ENCODE data around the gene RMI2.

RMI2 gene

GRCh38 chr16:11310634-11310977, 34.7 kb upstream of the RMI2 start:
- no peak for DNase-seq

GRCh38 chr16:11310997-11311561, 34.2 kb upstream of the RMI2 start:
- DNase-seq = peak; percentile 84

- peak; percentile 93 for DNase-seq
These were observed 32.4 kb upstream of the RMI2 start for GRCh38 chr16:11312718-11313492.

GRCh38 chr16:11313493-11314308, 31.6 kb upstream of the RMI2 start:
- DNase-seq = no peak

GRCh38 chr16:11314309-11314894, 30.9 kb upstream of the RMI2 start:
- no peak for DNase-seq

- no peak for DNase-seq
These were observed 29.7 kb upstream of the RMI2 start for GRCh38 chr16:11315510-11315909.

GRCh38 chr16:11316331-11317015, 28.8 kb upstream of the RMI2 start:
- no peak for DNase-seq

GRCh38 chr16:11318817-11319216, 26.4 kb upstream of the RMI2 start:
- no peak for DNase-seq

- no peak for DNase-seq
These were observed 25.6 kb upstream of the RMI2 start for GRCh38 chr16:11319529-11320146.

- DNase-seq = no peak
These were observed 25.1 kb upstream of the RMI2 start for GRCh38 chr16:11320170-11320569.

GRCh38 chr16:11321662-11322061, 23.6 kb upstream of the RMI2 start:
- DNase-seq = no peak

- DNase-seq = no peak
These were observed 22.4 kb upstream of the RMI2 start for GRCh38 chr16:11322823-11323222.

GRCh38 chr16:11323551-11324336, 21.5 kb upstream of the RMI2 start:
- DNase-seq = no peak

- peak; percentile 27 for DNase-seq
These were observed 19.7 kb upstream of the RMI2 start for GRCh38 chr16:11325404-11326083.

- no peak for DNase-seq
These were observed 19.0 kb upstream of the RMI2 start for GRCh38 chr16:11326084-11326736.

- DNase-seq = no peak
These were observed 18.5 kb upstream of the RMI2 start for GRCh38 chr16:11326737-11327276.

- DNase-seq = no peak
These were observed 17.7 kb upstream of the RMI2 start for GRCh38 chr16:11327277-11328171.

- peak; percentile 22 for DNase-seq
These were observed 16.8 kb upstream of the RMI2 start for GRCh38 chr16:11328172-11329070.

All from OCI-M1 (cell line).